PC-9 (cell line): ENCODE data around the gene SLC38A10.

Source experiments
- EZH2 ChIP-seq: fragments of 200-600 bp; sonication (generic); IDR thresholded peaks from 2 replicates; pipeline ENCODE4 v1.8.0; 2017; ENCODE audit warnings: antibody characterized with exemption, low read depth
- TF ChIP-seq, protein P1 (sequence below): fragments of 200-600 bp; sonication (generic); conservative IDR thresholded peaks from 2 replicates; pipeline ENCODE4 v1.6.1; 2017; ENCODE audit warnings: mixed run types, antibody characterized with exemption, mild to moderate bottlenecking, moderate library complexity

DNA sequence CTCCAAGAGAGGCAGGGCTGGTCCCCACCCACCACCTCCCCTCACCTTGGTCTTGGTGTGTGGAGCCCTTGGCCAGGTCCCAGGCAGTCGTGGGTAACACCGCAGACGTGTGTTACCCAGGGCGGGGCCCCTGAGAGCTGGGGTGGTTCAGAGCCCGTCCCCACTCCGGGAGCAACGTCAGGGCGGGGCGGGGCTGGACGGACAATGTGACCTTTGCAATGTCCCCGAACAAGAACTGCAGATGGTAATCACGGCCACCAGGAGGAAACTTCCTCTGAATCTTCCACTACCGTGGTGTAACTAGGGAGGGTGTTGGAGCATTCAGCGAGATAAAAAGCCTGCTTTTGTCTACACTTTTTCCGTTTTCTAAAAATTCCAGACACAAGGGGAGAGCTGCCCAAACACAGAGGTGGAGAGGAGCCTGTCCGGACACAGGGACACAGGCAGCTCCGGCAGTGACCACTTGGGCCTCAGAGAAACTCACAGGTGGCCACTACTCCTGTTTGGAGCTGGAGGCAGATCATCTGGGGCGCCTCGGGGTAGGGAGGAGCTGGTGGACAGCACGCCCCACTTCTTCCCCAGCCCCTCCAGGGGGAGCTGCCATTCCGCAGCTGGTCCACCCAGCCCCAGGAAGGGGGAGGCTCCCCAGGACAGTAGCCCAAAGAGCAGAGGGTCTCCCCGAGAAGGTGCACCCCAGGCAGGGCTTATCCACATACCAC is 14.2 kb upstream of the SLC38A10 start:
- TF ChIP-seq, protein P1, sequence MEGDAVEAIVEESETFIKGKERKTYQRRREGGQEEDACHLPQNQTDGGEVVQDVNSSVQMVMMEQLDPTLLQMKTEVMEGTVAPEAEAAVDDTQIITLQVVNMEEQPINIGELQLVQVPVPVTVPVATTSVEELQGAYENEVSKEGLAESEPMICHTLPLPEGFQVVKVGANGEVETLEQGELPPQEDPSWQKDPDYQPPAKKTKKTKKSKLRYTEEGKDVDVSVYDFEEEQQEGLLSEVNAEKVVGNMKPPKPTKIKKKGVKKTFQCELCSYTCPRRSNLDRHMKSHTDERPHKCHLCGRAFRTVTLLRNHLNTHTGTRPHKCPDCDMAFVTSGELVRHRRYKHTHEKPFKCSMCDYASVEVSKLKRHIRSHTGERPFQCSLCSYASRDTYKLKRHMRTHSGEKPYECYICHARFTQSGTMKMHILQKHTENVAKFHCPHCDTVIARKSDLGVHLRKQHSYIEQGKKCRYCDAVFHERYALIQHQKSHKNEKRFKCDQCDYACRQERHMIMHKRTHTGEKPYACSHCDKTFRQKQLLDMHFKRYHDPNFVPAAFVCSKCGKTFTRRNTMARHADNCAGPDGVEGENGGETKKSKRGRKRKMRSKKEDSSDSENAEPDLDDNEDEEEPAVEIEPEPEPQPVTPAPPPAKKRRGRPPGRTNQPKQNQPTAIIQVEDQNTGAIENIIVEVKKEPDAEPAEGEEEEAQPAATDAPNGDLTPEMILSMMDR, result peak; percentile 66
- no peak for TF ChIP-seq EZH2
